ENCODE results near the gene TMPRSS15.

The TMPRSS15 gene

GRCh38 chr21:18350216-18350615, 53.4 kb downstream of the TMPRSS15 start:
- DNase-seq (ENCODE audit: low read depth in 2 of 2, low spot score in 1 of 2), result no peak

- DNase-seq (ENCODE audit: low read depth in 2 of 2, low spot score in 1 of 2), result no peak
Observed at GRCh38 chr21:18349468-18349867, 54.1 kb downstream of the TMPRSS15 start.

- DNase-seq (ENCODE audit: low read depth in 2 of 2, low spot score in 1 of 2), result no peak
Observed at GRCh38 chr21:18340387-18340942, 63.1 kb downstream of the TMPRSS15 start.

- no peak for DNase-seq (ENCODE audit: low read depth in 2 of 2, low spot score in 1 of 2)
Observed at GRCh38 chr21:18335651-18336236, 67.8 kb downstream of the TMPRSS15 start.

GRCh38 chr21:18334066-18334465, 69.5 kb downstream of the TMPRSS15 start:
- DNase-seq (ENCODE audit: low read depth in 2 of 2, low spot score in 1 of 2), result no peak

GRCh38 chr21:18318156-18318555, 85.4 kb downstream of the TMPRSS15 start:
- no peak for DNase-seq (ENCODE audit: low read depth in 2 of 2, low spot score in 1 of 2)

GRCh38 chr21:18298228-18298627, 105.4 kb downstream of the TMPRSS15 start:
- no peak for DNase-seq (ENCODE audit: low read depth in 2 of 2, low spot score in 1 of 2)

GRCh38 chr21:18294100-18294499, 109.5 kb downstream of the TMPRSS15 start:
- no peak for DNase-seq (ENCODE audit: low read depth in 2 of 2, low spot score in 1 of 2)

- DNase-seq (ENCODE audit: low read depth in 2 of 2, low spot score in 1 of 2), result no peak
Observed at GRCh38 chr21:18289876-18290275, 113.7 kb downstream of the TMPRSS15 start.

GRCh38 chr21:18285379-18285778, 118.2 kb downstream of the TMPRSS15 start:
- DNase-seq (ENCODE audit: low read depth in 2 of 2, low spot score in 1 of 2), result no peak

GRCh38 chr21:18275781-18276180, 127.8 kb downstream of the TMPRSS15 start:
- no peak for DNase-seq (ENCODE audit: low read depth in 2 of 2, low spot score in 1 of 2)

- no peak for DNase-seq (ENCODE audit: low read depth in 2 of 2, low spot score in 1 of 2)
Observed at GRCh38 chr21:18274370-18274769, 129.2 kb downstream of the TMPRSS15 start.

GRCh38 chr21:18273400-18273799, 130.2 kb downstream of the TMPRSS15 start:
- DNase-seq (ENCODE audit: low read depth in 2 of 2, low spot score in 1 of 2), result no peak

GRCh38 chr21:18269856-18270255, 133.7 kb downstream of the TMPRSS15 start:
- DNase-seq (ENCODE audit: low read depth in 2 of 2, low spot score in 1 of 2), result no peak

GRCh38 chr21:18268906-18269305, 134.7 kb downstream of the TMPRSS15 start:
- DNase-seq (ENCODE audit: low read depth in 2 of 2, low spot score in 1 of 2), result no peak

- DNase-seq (ENCODE audit: low read depth in 2 of 2, low spot score in 1 of 2), result no peak
Observed at GRCh38 chr21:18267496-18267895, 136.1 kb downstream of the TMPRSS15 start.

GRCh38 chr21:18265944-18266343, 137.6 kb downstream of the TMPRSS15 start:
- DNase-seq (ENCODE audit: low read depth in 2 of 2, low spot score in 1 of 2), result no peak

- no peak for DNase-seq (ENCODE audit: low read depth in 2 of 2, low spot score in 1 of 2)
Observed at GRCh38 chr21:18253799-18254198, 149.8 kb downstream of the TMPRSS15 start.

- DNase-seq (ENCODE audit: low read depth in 2 of 2, low spot score in 1 of 2), result no peak
Observed at GRCh38 chr21:18253221-18253620, 150.4 kb downstream of the TMPRSS15 start.

GRCh38 chr21:18252680-18253079, 150.9 kb downstream of the TMPRSS15 start:
- DNase-seq (ENCODE audit: low read depth in 2 of 2, low spot score in 1 of 2), result no peak

- DNase-seq (ENCODE audit: low read depth in 2 of 2, low spot score in 1 of 2), result no peak
Observed at GRCh38 chr21:18252256-18252655, 151.3 kb downstream of the TMPRSS15 start.

- no peak for DNase-seq (ENCODE audit: low read depth in 2 of 2, low spot score in 1 of 2)
Observed at GRCh38 chr21:18251065-18251464, 152.5 kb downstream of the TMPRSS15 start.

- no peak for DNase-seq (ENCODE audit: low read depth in 2 of 2, low spot score in 1 of 2)
Observed at GRCh38 chr21:18249672-18250071, 153.9 kb downstream of the TMPRSS15 start.
